Measurements from ENCODE around the gene PM20D1.
"Not testable (repeated sequence)": the region's sequence is repeated elsewhere in the genome, so short reads cannot be mapped to it uniquely, and the experiment has no call there.

PM20D1 gene, protein sequence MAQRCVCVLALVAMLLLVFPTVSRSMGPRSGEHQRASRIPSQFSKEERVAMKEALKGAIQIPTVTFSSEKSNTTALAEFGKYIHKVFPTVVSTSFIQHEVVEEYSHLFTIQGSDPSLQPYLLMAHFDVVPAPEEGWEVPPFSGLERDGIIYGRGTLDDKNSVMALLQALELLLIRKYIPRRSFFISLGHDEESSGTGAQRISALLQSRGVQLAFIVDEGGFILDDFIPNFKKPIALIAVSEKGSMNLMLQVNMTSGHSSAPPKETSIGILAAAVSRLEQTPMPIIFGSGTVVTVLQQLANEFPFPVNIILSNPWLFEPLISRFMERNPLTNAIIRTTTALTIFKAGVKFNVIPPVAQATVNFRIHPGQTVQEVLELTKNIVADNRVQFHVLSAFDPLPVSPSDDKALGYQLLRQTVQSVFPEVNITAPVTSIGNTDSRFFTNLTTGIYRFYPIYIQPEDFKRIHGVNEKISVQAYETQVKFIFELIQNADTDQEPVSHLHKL
- total RNA-seq: 0.48 to 0.49 reads per million in 2 donors

DNA sequence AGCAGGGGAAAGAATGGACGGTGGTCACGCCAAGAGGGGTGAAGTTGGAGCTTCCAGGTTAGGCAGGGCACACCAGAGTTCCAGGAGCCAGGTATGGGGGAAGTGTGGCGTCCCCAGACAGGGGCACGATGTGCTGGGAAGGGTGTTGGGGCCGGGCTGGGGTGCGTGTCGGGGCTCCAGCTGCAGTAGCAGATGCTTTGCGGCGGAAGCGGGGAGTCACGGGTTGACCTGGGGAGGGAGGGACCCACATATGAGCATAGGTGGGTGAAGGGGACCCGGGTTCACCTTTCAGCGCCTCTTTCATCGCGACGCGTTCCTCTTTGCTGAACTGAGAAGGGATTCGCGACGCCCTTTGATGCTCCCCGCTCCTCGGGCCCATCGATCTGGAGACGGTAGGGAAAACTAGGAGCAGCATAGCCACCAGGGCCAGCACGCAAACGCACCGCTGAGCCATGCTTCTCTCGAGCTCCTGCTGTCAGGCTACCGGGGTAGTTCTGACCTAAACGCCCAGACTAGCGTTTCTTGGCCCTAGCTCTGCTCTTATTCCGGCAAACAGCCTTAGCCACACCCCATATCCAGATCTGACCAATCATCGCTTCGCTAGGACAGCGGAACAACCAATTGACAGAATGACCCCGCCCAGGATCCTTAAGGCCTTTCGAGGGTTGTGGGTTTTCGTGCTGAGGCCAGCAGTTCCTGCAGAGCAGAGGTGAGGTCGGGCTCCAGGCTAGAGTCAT, at the start of gene PM20D1:
Gene PM20D1, minus strand, starts transcription at position 514 of the 737 bp plus-strand sequence. Its CDS starts 60 bp downstream, at position 454.
- DNase-seq: peak; percentile 51

DNA sequence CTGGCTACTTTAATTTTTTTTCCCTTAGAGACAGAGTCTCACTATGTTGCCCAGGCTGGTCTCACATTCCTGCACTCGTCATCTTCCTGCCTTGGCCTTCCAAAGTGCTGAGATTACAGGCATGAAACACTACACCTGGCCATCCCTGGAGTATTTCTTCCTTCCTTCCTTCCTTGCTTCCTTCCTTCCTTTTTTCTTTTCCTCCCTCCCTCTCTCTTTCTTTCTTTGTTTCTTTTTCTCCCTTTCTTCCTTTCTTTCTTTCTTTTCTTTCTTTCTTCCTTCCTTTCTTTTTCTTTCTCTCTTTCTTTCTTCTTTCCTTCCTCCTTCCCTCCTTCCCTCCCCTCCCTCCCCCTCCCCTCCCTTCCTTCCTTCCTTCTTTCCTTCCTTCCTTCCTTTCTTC, 46.4 kb upstream of the PM20D1 start:
- no peak for DNase-seq

DNA sequence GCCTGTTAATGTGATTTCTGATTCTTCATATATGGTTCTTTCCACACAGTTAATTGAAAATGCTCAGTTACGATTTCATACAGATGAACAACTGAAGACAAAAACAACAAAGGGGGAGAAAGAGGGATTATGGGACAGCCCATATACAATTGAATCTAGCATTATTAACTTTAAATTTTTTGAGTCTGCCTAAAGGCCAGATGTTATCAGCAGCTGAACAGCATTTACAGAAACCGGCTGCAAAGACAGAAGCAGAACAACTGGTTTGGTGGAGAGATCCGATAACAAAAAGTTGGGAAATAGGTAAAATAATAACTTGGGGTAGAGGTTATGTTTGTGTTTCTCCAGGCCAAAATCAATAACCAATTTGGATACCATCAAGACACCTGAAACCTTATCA, 44.2 kb upstream of the PM20D1 start:
- not testable (repeated sequence) for DNase-seq

DNA sequence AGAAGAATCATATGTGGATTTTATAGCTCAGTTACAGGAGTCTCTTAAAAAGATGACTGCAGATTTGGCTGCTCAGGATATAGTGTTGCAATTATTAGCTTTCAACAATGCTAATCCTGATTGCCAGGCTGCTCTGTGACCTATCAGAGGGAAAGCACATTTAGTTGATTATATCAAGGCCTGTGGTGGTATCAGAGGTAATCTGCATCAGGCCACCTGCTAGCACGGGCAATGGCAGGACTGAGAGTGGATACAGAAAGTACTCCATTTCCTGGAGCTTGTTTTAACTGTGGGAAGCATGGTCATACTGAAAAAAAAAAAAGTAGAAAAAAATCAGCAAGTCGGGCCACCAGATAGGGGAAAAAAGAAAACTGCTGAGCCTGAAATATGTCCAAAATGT, 42.2 kb upstream of the PM20D1 start:
- not testable (repeated sequence) for DNase-seq

DNA sequence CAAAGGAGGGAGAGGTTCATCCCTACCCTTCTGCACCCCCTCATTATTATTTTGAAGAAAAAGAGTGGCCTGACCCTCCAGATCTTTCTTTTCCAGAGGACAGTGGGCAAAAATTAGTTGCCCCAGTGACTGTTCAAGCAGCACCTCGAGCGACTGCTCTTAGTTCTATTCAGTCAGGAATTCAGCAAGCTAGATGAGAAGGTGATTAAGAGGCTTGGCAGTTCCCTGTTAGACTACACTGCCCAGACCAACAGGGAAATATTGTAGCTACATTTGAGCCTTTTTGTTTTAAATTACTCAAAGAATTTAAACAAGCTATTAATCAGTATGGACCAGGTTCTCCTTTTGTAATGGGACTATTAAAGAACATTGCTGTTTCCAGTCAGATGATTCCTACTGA, 41.5 kb upstream of the PM20D1 start:
- not testable (repeated sequence) for DNase-seq

DNA sequence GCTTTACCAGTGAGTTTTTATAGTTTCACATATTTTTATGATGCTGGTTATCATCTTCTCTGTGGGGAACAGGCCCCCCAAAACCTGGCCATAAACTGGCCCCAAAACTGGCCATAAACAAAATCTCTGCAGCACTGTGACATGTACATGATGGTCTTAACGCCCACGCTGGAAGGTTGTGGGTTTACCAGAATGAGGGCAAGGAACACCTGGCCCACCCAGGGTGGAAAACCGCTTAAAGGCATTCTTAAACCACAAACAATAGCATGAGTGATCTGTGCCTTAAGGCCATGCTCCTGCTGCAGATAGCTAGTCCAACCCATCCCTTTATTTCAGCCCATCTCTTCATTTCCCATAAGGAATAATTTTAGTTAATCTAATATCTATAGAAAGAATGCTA, 40.7 kb upstream of the PM20D1 start:
- DNase-seq: not testable (repeated sequence)

DNA sequence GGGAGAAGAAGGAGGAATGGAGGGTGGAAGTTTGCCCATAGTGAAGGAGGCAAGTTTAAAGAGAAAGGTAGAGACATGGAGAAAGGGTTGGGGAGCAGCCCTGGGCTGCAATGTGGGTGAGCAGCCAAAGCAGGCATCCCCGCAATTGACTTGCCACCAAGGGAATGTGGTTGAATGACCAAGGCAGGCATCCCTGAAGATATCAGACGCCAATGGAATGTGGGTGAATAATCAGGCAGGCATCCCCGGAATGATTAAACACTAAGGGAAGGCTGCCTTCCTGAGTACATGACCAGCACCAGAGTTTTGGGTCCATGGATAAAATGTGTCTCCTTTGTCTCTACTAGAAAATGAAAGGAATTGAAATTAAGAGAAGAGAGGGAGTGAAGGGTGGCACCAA, 39.8 kb upstream of the PM20D1 start:
- DNase-seq: not testable (repeated sequence)

DNA sequence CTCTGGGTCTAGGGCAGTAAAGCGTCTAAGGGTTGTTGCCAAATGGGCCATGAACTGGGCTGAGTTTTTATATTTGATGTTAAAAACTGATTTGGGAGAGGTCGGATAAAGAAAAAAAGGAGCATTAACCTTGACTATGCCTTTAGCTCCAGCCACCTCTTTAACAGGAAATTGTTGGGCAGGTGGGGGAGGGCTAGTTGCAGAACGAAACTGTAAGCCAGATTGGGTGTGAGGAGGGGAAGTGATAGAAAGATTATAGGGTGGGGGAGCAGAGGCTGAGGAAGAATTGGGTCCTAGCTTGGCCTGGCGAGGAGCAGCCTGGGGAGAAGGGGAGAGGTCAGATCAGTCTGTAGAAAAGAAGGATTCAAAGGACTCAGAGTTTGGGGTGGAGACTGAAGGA, 39.1 kb upstream of the PM20D1 start:
- DNase-seq: not testable (repeated sequence)

DNA sequence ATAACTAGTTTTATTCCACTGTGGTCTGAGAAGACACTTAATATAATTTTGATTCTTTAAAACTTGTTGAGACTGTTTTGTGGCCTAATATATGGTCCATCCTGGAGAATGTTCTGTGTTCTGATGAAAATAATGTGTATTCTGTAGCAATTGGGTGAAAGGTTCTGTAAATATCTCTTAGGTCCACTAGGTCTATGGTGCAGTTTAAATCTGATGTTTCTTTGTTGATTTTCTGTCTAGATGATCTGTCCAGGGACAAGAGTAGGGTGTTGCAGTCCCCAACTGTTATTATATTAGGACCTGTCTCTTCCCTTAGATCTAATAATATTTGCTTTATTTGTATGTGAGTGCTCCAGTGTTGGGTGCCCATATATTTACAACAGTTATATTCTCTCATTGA, 33.9 kb upstream of the PM20D1 start:
- no peak for DNase-seq

DNA sequence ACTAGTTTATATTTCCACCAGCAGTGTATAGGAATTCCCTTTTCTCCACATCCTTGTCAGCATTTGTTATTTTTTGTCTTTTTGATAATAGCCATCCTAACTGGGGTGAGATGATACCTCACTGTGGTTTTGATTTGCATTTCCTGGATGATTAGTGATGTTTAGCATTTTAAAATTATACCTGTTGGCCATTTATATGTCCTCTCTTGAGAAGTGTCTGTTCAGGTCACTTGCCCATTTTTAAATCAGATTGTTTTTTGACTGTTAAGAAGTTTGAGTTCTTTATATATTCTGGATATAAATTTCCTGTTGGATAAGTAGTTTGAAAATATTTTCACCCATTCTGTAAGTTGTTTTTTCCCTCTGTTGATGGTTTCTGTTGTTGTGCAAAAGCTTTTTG, 31.0 kb upstream of the PM20D1 start:
- DNase-seq: no peak

DNA sequence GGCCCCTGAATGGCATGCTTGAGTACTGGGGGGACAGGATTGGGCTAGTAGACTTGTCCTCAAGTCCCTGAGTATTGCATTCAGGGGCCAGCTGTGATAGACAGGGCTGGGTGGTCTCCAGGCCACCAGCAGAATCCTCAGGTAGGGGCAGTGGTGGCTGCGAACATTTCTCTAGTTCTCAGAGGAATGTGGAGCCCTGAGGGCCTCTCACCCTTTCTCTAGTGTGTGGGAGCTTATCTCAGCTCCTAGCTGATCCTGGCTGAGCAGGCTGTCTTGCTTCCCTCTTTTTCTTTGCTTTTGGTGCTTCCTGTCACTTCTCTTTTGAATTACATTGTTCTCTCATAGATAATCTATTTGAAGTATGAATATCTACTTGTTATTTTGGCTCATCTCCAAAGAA, 30.0 kb upstream of the PM20D1 start:
- DNase-seq: no peak

DNA sequence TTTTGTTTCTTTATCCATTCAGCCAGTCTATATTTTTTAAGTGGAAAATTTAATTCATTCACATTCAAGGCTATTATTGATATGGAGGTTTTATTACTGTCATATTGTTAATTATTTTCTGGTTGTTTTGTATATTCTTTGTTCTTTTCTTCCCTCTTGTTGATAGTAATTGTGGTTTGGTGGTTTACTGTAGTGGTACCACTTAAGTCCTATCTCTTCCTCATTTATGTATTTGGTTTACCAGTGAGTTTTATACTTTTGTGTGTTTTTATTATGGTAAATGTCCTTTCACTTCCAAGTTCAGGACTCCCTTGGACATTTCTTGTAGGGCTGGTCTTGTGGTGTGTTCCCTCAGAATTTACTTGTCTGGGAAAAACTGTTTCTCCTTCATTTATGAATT, 28.1 kb upstream of the PM20D1 start:
- no peak for DNase-seq

DNA sequence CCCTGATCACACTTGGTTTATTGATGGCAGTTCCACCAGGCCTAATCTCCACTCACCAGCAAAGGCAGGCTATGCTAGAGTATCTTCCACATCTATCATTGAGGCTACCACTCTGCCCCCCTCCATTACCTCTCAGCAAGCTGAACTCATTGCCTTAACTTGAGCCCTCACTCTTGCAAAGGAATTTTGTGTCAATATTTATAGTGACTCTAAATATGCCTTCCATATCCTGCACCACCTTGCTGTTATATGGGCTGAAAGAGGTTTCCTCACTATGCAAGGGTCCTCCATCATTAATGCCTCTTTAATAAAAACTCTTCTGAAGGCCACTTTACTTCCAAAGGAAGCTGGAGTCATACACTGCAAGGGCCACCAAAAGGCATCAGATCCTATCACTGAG, 23.2 kb upstream of the PM20D1 start:
- DNase-seq: not testable (repeated sequence)

DNA sequence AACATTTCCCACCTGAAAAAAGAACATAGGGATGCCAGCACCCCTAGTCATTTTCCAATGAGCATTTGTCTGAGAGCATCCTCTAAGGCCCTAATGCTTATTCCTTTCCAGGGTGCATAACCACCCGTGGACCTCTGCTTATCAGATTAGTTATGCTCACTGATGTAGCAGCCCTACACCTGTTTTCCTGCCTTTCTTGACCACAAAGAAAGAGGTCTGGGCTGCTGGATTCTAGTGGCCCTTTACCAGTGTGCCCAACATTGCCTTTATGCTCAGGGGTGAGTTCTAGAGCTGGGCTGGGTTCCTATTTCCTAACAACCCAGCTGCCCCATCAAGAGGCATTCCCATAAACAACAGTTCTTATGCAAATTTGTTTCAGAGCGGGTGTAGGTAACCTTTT, 20.3 kb upstream of the PM20D1 start:
- no peak for DNase-seq

DNA sequence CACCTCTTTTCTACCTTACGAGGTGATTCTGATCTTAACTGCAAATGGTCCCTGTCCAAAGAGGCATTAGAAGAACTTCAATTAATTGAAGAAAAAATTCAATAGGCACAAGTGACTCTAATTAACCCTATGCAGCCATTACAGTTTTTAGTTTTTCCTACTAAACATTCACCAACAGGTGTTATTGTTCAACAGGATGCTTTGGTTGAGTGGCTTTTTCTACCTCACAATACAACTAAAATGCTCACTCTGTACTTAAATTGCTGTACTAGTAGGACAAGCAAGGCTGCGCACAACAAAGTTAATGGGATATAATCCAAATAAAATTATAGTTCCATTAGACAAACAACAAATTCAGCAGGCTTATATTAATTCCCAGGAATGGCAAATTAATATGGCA, 11.6 kb upstream of the PM20D1 start:
- no peak for DNase-seq

DNA sequence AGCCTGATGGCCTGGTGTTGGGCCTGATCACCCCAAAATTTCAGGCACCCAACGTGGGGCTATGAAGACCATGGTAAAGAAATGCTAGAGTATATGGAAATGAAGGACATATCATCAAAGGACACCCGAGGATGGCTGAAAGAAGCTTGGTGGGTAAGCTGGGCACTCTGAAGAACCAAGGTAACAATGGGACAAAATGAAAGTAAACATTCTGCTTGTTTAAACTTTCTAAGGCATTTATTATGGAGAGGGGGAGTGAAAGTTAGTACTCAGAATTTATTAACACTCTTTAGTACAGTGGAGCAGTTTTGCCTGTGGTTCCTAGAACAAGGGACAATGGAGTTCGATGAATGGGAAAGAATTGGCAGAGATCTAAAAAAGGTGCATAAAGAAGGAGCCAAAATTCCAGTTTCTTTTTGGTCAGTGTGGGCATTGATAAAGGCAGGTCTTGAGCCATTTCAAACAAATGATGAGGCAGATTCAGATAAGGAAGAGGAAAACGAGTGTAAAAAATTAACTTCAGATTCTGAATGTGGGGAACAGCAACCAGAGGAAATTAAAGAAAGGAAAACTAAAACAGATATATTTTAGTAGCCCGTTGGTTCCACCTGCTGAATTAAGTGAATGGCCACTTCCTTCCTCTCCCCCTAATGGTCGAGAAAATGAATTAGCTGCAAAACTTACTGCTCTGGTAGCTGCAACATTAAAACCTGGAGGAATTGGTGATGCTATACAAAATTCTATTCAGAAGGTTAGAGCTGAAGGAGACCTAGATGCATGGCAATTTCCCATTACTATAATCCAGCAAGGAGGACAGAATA, 8.4 kb upstream of the PM20D1 start:
- no peak for DNase-seq

DNA sequence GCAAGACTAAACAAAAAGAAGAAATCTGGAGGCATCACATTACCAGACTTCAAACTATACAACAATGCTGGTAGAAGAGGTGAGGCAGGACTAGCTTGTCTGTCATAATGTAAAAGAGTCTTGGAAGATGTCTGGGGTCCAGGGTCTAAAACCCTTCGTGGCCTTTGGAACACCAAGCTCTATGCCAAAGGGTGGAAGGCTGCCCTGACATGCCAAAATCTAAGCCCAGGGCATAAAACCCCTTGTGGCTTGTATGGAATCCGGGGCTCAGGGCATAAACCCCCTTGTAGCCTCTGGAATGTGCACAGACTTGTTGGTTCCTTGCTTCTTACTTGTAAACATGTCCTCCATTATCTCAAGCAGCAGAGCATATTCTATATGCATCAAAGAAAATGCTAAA, 7.6 kb upstream of the PM20D1 start:
- DNase-seq: not testable (repeated sequence)

DNA sequence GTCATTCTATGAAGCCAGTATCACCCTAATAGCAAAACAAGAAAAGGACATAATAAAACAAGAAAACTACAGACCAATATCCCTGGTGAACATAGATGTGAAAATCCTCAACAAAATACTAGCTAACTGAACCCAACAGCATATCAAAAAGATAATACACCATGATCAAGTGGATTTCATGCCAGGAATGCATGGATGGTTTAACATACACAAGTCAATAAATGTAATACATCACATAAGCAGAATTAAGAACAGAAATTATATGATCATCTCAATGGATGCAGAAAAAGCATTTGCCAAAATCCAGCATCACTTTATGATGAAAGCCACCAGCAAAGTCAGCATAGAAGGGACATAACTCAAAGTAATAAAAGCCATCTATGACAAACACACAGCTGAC, 6.5 kb upstream of the PM20D1 start:
- DNase-seq: no peak

DNA sequence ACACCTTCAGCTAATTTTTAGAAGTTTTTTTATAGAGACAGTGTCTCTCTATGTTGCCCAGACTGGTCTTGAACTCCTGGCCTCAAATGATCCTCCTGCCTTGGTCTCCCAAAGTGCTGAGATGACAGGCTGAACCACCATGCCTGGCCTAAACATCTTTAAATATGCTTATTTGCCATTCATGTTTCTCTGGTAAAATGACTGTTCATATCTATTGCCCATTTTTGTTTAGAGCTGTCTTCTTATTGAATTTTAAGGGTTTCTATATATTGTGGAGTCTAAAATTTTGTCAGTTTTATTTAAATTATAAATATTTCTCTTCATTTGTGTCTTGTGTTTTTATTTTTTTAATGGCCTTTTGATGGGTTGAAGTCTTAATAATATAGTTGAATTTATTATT, 3.0 kb upstream of the PM20D1 start:
- no peak for DNase-seq

DNA sequence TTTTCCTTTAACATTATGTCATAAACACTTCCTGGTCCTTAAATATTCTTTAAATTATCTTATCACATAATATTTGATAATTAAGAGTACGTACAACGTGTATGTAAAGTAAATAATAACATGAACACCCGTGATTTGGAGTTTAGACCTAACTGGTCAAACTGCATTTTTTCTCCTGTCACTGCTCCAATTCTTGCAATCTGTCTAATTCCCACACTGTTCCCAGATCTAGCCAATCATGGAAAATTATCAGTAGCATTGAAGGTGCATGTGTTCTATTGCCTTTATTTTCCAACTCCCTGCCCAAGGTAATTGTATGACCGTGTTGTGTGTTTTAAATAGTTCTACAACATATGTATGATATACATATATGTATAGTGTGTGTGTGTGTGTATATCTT, 2.1 kb upstream of the PM20D1 start:
- no peak for DNase-seq

DNA sequence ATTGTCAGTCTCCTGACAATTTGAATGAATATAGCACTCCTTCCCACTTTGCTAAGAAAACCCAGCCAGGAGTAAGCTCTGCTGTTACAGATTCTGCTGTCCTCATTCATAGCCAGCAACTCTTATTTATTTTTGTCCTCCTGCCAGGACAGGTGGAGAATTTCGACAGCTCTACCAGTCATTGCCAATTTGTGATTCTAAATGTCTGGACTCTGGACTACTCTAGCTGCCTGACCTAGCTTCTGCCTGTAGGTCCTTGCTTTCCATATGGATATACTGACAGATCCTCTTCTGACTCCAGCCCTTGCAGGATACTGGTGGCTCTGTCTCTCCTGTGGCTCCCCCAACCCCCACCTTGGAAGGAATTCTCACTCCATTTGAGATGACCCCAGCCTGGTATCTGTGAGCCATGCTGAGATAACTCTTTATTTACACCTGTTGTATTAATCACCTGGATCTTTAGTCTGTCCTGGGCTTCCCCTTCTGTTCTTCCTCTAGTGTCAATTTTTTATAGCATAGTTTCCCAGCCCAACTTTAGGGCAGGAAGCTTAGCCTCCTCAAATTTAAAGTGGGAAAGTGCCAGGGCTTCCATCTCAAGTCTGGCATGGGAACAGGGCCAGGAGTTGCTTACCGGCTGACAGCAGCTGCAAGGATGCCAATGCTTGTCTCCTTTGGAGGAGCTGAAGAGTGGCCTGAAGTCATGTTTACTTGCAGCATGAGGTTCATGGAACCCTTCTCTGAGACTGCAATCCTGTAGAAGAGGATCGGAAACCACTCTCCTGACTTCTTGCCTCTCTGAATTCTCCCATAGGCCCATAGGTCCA, 6.7 kb downstream of the PM20D1 start:
- no peak for DNase-seq

DNA sequence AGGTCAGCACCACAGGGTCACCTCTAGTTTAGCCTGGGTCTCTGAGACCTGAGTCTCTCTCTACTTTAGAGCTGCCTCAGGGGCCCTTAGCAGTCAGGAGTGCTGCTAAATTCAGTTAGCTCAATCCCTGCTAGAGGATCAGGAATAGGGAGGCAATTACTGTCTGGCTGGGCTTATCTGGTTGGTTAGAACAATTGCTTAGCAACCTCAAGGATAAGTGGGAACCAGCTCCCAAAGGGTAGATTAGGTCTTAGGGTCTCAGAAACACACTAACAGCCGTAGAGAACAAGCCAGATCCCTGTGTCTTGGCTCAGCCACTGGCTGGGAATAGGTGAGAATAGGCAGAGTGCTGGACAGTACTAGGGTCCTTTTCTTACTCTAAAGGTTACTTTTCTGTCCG, 7.7 kb downstream of the PM20D1 start:
- no peak for DNase-seq
